Activated CD4-positive, alpha-beta T cell treated with anti-CD3 and anti-CD28 coated beads, Interleukin-2, amount 10 ng/mL, durations not matched to agents 7 days and 5 days (primary cell): ENCODE results near the gene UBAC1. TPM values are rescaled to one million over a fixed set of nuclear protein-coding genes. Genes with fewer than 3 reads are reported as not detected.

Experiments used
- CTCF ChIA-PET: fragments of 350-600 bp; sonication (Branson Sonifier 250); formaldehyde crosslinking; loops from one replicate; lab custom pipeline; 2021; ENCODE audit warnings: antibody characterized with exemption; lab: Charles Lee
- POLR2A ChIA-PET: fragments of 350-600 bp; sonication (Branson Sonifier 250); formaldehyde crosslinking; loops from one replicate; lab custom pipeline; 2021; ENCODE audit warnings: antibody characterized with exemption; lab: Charles Lee
- DNase-seq: peaks from one replicate; pipeline ENCODE4 v3.0.0-alpha.2; 2020
- H3K27ac Mint-ChIP-seq: one replicate; pipeline ENCODE4 v1.8.0; 2021; ENCODE audit warnings: mild to moderate bottlenecking, moderate library complexity, mixed read lengths
- H3K27me3 Mint-ChIP-seq: one replicate; pipeline ENCODE4 v1.8.0; 2021; ENCODE audit warnings: mixed read lengths
- H3K36me3 Mint-ChIP-seq: one replicate; pipeline ENCODE4 v1.8.0; 2021; ENCODE audit warnings: low read depth, mixed read lengths
- H3K4me1 Mint-ChIP-seq: one replicate; pipeline ENCODE4 v1.8.0; 2021; ENCODE audit warnings: mixed read lengths
- H3K4me3 Mint-ChIP-seq: one replicate; pipeline ENCODE4 v1.8.0; 2021; ENCODE audit warnings: mild to moderate bottlenecking, moderate library complexity, mixed read lengths
- H3K9me3 Mint-ChIP-seq: one replicate; pipeline ENCODE4 v1.8.0; 2021; ENCODE audit warnings: mixed read lengths
- total RNA-seq, 2 experiments: library from RNA; stranded (reverse); gene quantifications; one replicate each; pipeline ENCODE4 v1.2.3, GENCODE V29; 2021

The UBAC1 gene
- total RNA-seq, 2 experiments from 2014 or later, result 29.7 to 32.6 TPM

GRCh38 chr9:136002215-136002614 is 41.0 kb upstream of the UBAC1 start:
- Mint-ChIP-seq H3K36me3 (no peaks in the 10 kb centered on the region), H3K27ac (no peak overlapping the region), H3K4me3 (no peak overlapping the region), H3K9me3 (no peaks in the 10 kb centered on the region), H3K4me1 (no peaks in the 10 kb centered on the region), H3K27me3 (no peaks in the 10 kb centered on the region)
- CTCF ChIA-PET, result interaction anchor here (1.0 kb wide), 1 partner anchor 9 kb away, joined by 3 read pairs; no protein-coding TSS in a partner anchor
- no peak for DNase-seq
- POLR2A ChIA-PET, result no interaction called here

- Mint-ChIP-seq H3K4me3 (no peak overlapping the region), H3K9me3 (no peaks in the 10 kb centered on the region), H3K27me3 (no peaks in the 10 kb centered on the region), H3K36me3 (no peaks in the 10 kb centered on the region), H3K27ac (no peak overlapping the region), H3K4me1 (no peaks in the 10 kb centered on the region)
- POLR2A ChIA-PET, result no interaction called here
- CTCF ChIA-PET, result interaction anchor here (1.0 kb wide), 1 partner anchor 52 kb away, joined by 3 read pairs; no protein-coding TSS in a partner anchor
- no peak for DNase-seq
These were observed 40.1 kb upstream of the UBAC1 start for GRCh38 chr9:136001231-136001630.

- H3K9me3 Mint-ChIP-seq, result no peaks in the 10 kb centered on the region
- H3K27me3 Mint-ChIP-seq, result no peaks in the 10 kb centered on the region
- no peak for DNase-seq
- no peaks in the 10 kb centered on the region for H3K36me3 Mint-ChIP-seq
- no peak overlapping the region for H3K4me3 Mint-ChIP-seq
- ChIA-PET POLR2A (no interaction called here), CTCF (interaction anchor here (0.5 kb wide), 1 partner anchor 1286 kb away, joined by 3 read pairs; no protein-coding TSS in a partner anchor)
- H3K4me1 Mint-ChIP-seq, result peaks cover 4% of the 10 kb centered on the region
- H3K27ac Mint-ChIP-seq, result no peak overlapping the region
These were observed 37.4 kb upstream of the UBAC1 start for GRCh38 chr9:135998410-135999071.

GRCh38 chr9:135998016-135998380 is 36.8 kb upstream of the UBAC1 start:
- no peak for DNase-seq
- ChIA-PET CTCF (no interaction called here), POLR2A (no interaction called here)
- Mint-ChIP-seq H3K4me1 (peaks cover 4% of the 10 kb centered on the region), H3K27ac (no peak overlapping the region), H3K36me3 (no peaks in the 10 kb centered on the region), H3K9me3 (no peaks in the 10 kb centered on the region), H3K27me3 (no peaks in the 10 kb centered on the region), H3K4me3 (no peak overlapping the region)

DNA sequence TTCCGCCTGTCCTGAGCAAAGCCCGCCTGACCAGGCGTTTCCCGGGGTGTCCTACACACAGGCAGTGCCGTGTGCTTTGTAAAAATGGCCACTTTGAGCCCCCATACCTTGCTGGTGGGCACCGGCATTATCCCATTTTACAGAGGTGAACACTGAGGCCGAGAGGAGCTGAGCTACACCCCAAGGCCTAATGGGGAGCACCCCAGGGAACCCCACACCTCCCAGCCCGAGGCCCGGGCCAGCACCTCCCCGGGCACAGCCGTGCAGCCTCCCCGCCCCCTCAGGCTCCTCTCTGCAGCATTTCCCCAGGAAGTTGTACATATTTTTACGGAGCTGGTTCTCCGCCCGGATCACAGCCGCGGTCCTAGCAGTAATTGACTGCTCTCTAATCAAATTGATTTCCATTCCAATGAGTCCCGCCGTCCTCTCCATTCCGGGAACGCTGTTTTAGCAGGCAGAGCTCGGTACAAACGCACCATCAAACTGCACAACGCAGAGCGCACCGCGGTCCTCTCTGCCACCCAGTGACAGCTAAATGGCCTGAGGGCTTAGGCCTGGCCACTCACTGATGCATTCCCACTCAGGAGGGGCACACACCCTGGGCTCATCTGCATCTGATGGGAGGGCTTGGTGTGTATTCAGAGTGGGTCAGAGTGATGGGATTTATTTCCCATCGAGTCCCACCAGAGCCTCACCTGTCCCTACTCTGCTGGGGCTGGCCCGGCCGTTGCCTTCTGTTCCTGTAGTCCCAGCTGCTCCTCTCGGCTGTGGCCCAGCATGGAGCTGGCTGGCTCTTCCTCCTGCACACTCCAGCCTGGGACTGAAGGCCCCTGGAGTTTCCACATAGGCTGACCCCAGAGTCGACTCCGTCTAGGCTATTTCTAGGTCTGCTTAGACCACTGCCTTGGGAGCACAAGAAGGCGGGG is 36.2 kb upstream of the UBAC1 start:
- H3K36me3 Mint-ChIP-seq, result no peaks in the 10 kb centered on the region
- no peak overlapping the region for H3K4me3 Mint-ChIP-seq
- POLR2A ChIA-PET, result no interaction called here
- H3K4me1 Mint-ChIP-seq, result peaks cover 8% of the 10 kb centered on the region
- H3K27me3 Mint-ChIP-seq, result no peaks in the 10 kb centered on the region
- H3K27ac Mint-ChIP-seq, result no peak overlapping the region
- DNase-seq, result no peak
- no peaks in the 10 kb centered on the region for H3K9me3 Mint-ChIP-seq
- CTCF ChIA-PET, result interaction anchor here (1.7 kb wide), 1 partner anchor 125 kb away, joined by 5 read pairs; no protein-coding TSS in a partner anchor

GRCh38 chr9:135995816-135996215 is 34.6 kb upstream of the UBAC1 start:
- Mint-ChIP-seq H3K4me3 (no peak overlapping the region), H3K4me1 (peaks cover 17% of the 10 kb centered on the region), H3K27ac (no peak overlapping the region), H3K9me3 (no peaks in the 10 kb centered on the region), H3K36me3 (no peaks in the 10 kb centered on the region), H3K27me3 (no peaks in the 10 kb centered on the region)
- ChIA-PET POLR2A (no interaction called here), CTCF (interaction anchor here (0.6 kb wide), 1 partner anchor 496 kb away, joined by 3 read pairs; no protein-coding TSS in a partner anchor)
- DNase-seq, result no peak

- Mint-ChIP-seq H3K36me3 (no peaks in the 10 kb centered on the region), H3K27ac (no peak overlapping the region), H3K27me3 (no peaks in the 10 kb centered on the region), H3K9me3 (no peaks in the 10 kb centered on the region), H3K4me3 (no peak overlapping the region), H3K4me1 (peaks cover 22% of the 10 kb centered on the region)
- ChIA-PET CTCF (no interaction called here), POLR2A (no interaction called here)
- no peak for DNase-seq
These were observed 33.5 kb upstream of the UBAC1 start for GRCh38 chr9:135994501-135995192.

- CTCF ChIA-PET, result interaction anchor here (1.0 kb wide), 1 partner anchor 8 kb away, joined by 3 read pairs; no protein-coding TSS in a partner anchor
- Mint-ChIP-seq H3K4me3 (no peak overlapping the region), H3K27me3 (no peaks in the 10 kb centered on the region), H3K4me1 (peaks cover 22% of the 10 kb centered on the region), H3K36me3 (no peaks in the 10 kb centered on the region), H3K9me3 (no peaks in the 10 kb centered on the region), H3K27ac (no peak overlapping the region)
- POLR2A ChIA-PET, result no interaction called here
- DNase-seq, result no peak
These were observed 32.8 kb upstream of the UBAC1 start for GRCh38 chr9:135993765-135994500.

- ChIA-PET CTCF (interaction anchor here (1.0 kb wide), 1 partner anchor 9 kb away, joined by 3 read pairs; no protein-coding TSS in a partner anchor), POLR2A (interaction anchor here (0.6 kb wide), 1 partner anchor 116 kb away, joined by 3 read pairs; no protein-coding TSS in a partner anchor)
- no peak overlapping the region for H3K27ac Mint-ChIP-seq
- no peaks in the 10 kb centered on the region for H3K27me3 Mint-ChIP-seq
- peaks cover 22% of the 10 kb centered on the region for H3K4me1 Mint-ChIP-seq
- no peak overlapping the region for H3K4me3 Mint-ChIP-seq
- no peak for DNase-seq
- H3K9me3 Mint-ChIP-seq, result no peaks in the 10 kb centered on the region
- no peaks in the 10 kb centered on the region for H3K36me3 Mint-ChIP-seq
These were observed 32.2 kb upstream of the UBAC1 start for GRCh38 chr9:135993409-135993742.

DNA sequence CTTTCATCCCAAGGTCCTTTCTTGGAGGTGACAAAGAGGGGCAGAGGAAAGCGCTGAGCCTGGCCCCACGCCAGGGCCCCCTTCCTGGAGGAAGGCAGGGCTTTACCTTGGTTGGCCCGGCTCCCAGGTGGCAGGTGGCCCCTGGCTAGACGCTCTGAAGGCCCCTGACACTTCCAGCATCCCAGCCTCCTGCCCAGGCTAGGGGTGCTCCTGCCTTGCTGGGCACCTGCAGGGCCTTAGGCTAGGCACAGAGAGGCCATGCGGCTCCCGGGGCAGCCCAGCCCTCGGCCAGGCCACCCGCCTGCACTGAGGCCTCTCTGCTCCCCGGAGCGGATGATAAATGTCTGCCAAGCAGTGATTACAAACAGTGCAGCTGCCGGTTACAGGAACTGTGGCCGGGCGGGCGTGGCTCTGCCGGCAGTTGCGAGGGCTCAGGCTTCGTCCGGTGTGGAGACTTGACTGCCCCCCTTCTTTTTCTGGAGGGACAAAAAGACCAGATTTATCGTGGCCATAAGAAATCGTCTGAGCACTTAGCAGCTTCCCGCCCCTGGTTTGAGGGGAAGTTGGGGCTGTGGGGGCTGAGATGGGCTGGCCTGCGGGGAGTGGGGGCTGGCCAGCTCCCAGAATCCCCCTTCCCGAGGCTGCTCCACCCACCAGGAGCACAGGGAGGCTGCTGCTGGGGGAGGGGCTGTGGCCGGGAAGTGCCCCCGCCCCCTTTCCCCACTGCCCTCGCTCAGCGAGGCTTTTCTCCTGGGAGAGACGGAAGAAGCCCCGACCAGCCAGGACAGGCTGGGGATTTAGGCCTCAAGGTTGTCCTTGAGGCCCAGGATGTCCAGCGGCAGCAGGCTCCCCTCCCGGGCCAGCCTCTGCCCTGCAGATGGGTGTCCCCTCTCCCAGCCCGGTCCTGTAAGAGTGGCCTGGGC is 31.6 kb upstream of the UBAC1 start:
- POLR2A ChIA-PET, result interaction anchor here (0.6 kb wide), 1 partner anchor 117 kb away, joined by 3 read pairs; no protein-coding TSS in a partner anchor
- Mint-ChIP-seq H3K36me3 (no peaks in the 10 kb centered on the region), H3K9me3 (no peaks in the 10 kb centered on the region), H3K4me3 (no peak overlapping the region), H3K27ac (peak overlapping the region; percentile 80), H3K4me1 (peaks cover 22% of the 10 kb centered on the region), H3K27me3 (no peaks in the 10 kb centered on the region)
- CTCF ChIA-PET, result interaction anchor here (0.6 to 1.0 kb wide), 3 partner anchors 9 to 82 kb away, joined by 3 read pairs; no protein-coding TSS in a partner anchor
- peak; percentile 50 for DNase-seq

DNA sequence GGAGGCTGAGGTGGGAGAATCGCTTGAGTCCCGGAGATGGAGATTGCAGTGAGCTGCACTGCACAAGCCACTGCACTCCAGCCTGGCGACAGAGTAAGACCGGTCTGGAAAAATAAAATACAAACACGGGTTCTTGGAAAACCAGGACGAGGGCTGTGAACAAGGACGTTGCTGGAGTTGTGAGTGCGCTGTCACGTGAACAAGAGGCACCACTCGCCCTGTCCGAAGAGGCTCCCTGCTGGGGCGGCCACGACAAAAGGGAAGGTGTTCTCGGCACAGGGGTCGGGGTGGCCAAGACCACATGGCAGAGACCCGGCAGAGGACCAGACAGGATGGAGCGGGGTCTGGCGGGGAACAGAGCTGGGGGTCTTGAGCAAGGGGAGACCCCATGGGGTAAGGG is 30.6 kb upstream of the UBAC1 start:
- POLR2A ChIA-PET, result interaction anchor here (0.6 kb wide), 1 partner anchor 77 kb away, joined by 3 read pairs; no protein-coding TSS in a partner anchor
- Mint-ChIP-seq H3K27me3 (no peaks in the 10 kb centered on the region), H3K36me3 (no peaks in the 10 kb centered on the region), H3K9me3 (no peaks in the 10 kb centered on the region), H3K4me1 (peaks cover 22% of the 10 kb centered on the region), H3K4me3 (no peak overlapping the region), H3K27ac (peak overlapping the region; percentile 62)
- DNase-seq, result no peak
- CTCF ChIA-PET, result interaction anchor here (0.6 to 1.0 kb wide), 2 partner anchors 24 to 81 kb away, joined by 3 read pairs; no protein-coding TSS in a partner anchor
